HepG2 (cell line): ENCODE results near the gene GDF15. TPM values are rescaled to one million over a fixed set of nuclear protein-coding genes. Genes with fewer than 3 reads are reported as not detected.

Experiments used
- ATAC-seq: fragments of 200-7000 bp; cut with Tn5 transposase; 3 replicates; pipeline ENCODE4 v1.9.1; 2020; ENCODE audit warnings: mild to moderate bottlenecking, moderate library complexity
- BruUV-seq: library from RNA; stranded (reverse); fragments of 400-500 nt; replicated peaks from 2 replicates; lab custom pipeline; 2021; lab: Mats Ljungman, UMichigan
- CTCF ChIA-PET: fragments of 300-600 bp; formaldehyde crosslinking; extraction: SDS; loops from one replicate; lab custom pipeline; 2021; ENCODE audit warnings: low total read pairs, inconsistent platforms, low intra/inter-chr PET ratio; lab: Yijun Ruan, JAX
- POLR2A ChIA-PET: fragments of 350-600 bp; sonication (Branson Sonifier 250); formaldehyde crosslinking; loops from one replicate; lab custom pipeline; 2020; ENCODE audit warnings: antibody characterized with exemption, inconsistent platforms; lab: Yijun Ruan, JAX
- DNase-seq: peaks from one replicate; pipeline ENCODE4 v3.0.0-alpha.2; 2015; ENCODE audit warnings: low spot score
- FAIRE-seq: peaks from 3 replicates; lab custom pipeline; 2011; peaks lifted over from hg19 to GRCh38; lab: Jason Lieb, UNC
- H2AFZ ChIP-seq: one replicate; pipeline ENCODE4 v1.6.1; 2011; ENCODE audit warnings: low read length, inconsistent platforms
- H3K27ac ChIP-seq: fragments of 300-600 bp; 3 replicates; pipeline ENCODE4 v1.8.0; 2011; ENCODE audit warnings: mixed run types, mild to moderate bottlenecking, mixed read lengths, low read length, inconsistent platforms; ENCODE audit not compliant: insufficient read depth; ENCODE audit errors: extremely low read length
- H3K27me3 ChIP-seq, 2 experiments: fragments of 200-600 bp in 1 of 2; 2 replicates in 1 of 2; 3 replicates in 1 of 2; pipeline versions ENCODE4 v1.6.0 to v1.8.0; 2011; ENCODE audit warnings: low read length in 2 of 2, mild to moderate bottlenecking in 2 of 2, moderate library complexity in 2 of 2, inconsistent platforms in 1 of 2; ENCODE audit not compliant: insufficient read depth in 2 of 2, control insufficient read depth in 1 of 2
- H3K36me3 ChIP-seq, 2 experiments: fragments of 200-600 bp in 1 of 2; replicated peaks in 1 of 2; 2 replicates in 1 of 2; 3 replicates in 1 of 2; pipeline versions ENCODE4 v1.5.1 to v1.8.0; 2011; ENCODE audit warnings: low read length in 2 of 2, inconsistent platforms in 1 of 2; ENCODE audit not compliant: insufficient read depth in 2 of 2, control insufficient read depth in 1 of 2
- H3K4me1 ChIP-seq: 2 replicates; pipeline ENCODE4 v1.5.1; 2012; ENCODE audit warnings: low read length, inconsistent platforms; ENCODE audit not compliant: insufficient read depth
- H3K4me2 ChIP-seq: 2 replicates; pipeline ENCODE4 v1.6.0; 2011; ENCODE audit warnings: low read depth, low read length, inconsistent platforms
- H3K4me3 ChIP-seq, 3 experiments: fragments of 200-600 bp in 1 of 3; sonication (generic), shearing (Covaris generic) in 1 of 3; replicated peaks in 1 of 3; 2 replicates each; pipeline ENCODE4 v1.5.1; 2011 to 2016; ENCODE audit warnings: low read length in 3 of 3, inconsistent platforms in 2 of 3, low read depth in 2 of 3, mild to moderate bottlenecking in 2 of 3, control low read depth in 1 of 3, mixed read lengths in 1 of 3; ENCODE audit not compliant: insufficient read depth in 1 of 3
- H3K79me2 ChIP-seq: one replicate; pipeline ENCODE4 v1.6.1; 2011; ENCODE audit warnings: low read length, inconsistent platforms; ENCODE audit not compliant: insufficient read depth
- H3K9ac ChIP-seq: 2 replicates; pipeline ENCODE4 v1.6.0; 2011; ENCODE audit warnings: mild to moderate bottlenecking, low read depth, low read length, inconsistent platforms; ENCODE audit not compliant: insufficient read depth
- H3K9me3 ChIP-seq: 2 replicates; pipeline ENCODE4 v1.5.1; 2012; ENCODE audit warnings: mild to moderate bottlenecking, low read length
- H4K20me1 ChIP-seq: 2 replicates; pipeline ENCODE4 v1.6.0; 2011; ENCODE audit warnings: inconsistent platforms, mild to moderate bottlenecking, low read length, moderate library complexity; ENCODE audit not compliant: insufficient read depth
- AGO1 ChIP-seq: fragments of 200-400 bp; formaldehyde crosslinking; IDR thresholded peaks from 2 replicates; pipeline ENCODE4 v1.6.1; 2017; ENCODE audit warnings: mild to moderate bottlenecking, low read depth, low read length, moderate library complexity; ENCODE audit not compliant: poor library complexity, severe bottlenecking
- ARNT2 ChIP-seq: sonication (generic); formaldehyde crosslinking; IDR thresholded peaks from 2 replicates; pipeline ENCODE4 v1.8.0; 2022; ENCODE audit warnings: mild to moderate bottlenecking, low read depth, missing genetic modification reagents, moderate library complexity
- CCAR2 ChIP-seq: fragments of 200-400 bp; formaldehyde crosslinking; optimal IDR thresholded peaks from 2 replicates; pipeline ENCODE3; 2018; ENCODE audit warnings: low read depth, mild to moderate bottlenecking, low read length, moderate library complexity
- GABPA ChIP-seq, 2 experiments: IDR thresholded peaks; 2 replicates each; pipeline ENCODE4 v1.6.1; 2011 to 2016; ENCODE audit warnings: low read depth in 2 of 2, low read length in 1 of 2, missing biosample characterization in 1 of 2, missing genetic modification characterization in 1 of 2
- HES4 ChIP-seq: sonication (generic); formaldehyde crosslinking; IDR thresholded peaks from 2 replicates; pipeline ENCODE4 v1.9.0; 2021; ENCODE audit warnings: mild to moderate bottlenecking, missing genetic modification reagents, borderline replicate concordance
- MEIS1 ChIP-seq: sonication (generic); formaldehyde crosslinking; IDR thresholded peaks from 2 replicates; pipeline ENCODE4 v1.9.0; 2021; ENCODE audit warnings: mild to moderate bottlenecking, missing genetic modification reagents, moderate library complexity, borderline replicate concordance
- POLR2A ChIP-seq, 2 experiments: IDR thresholded peaks; 2 replicates each; pipeline ENCODE4 v1.6.1; 2011; ENCODE audit warnings: low read depth in 2 of 2, low read length in 2 of 2, mild to moderate bottlenecking in 1 of 2, moderate library complexity in 1 of 2; ENCODE audit not compliant: insufficient read depth in 1 of 2
- RAD21 ChIP-seq: fragments of 450-650 bp; formaldehyde crosslinking; IDR thresholded peaks from 2 replicates; pipeline ENCODE4 v1.5.0; 2020; ENCODE audit warnings: mild to moderate bottlenecking
- RBAK ChIP-seq: sonication (generic); formaldehyde crosslinking; IDR thresholded peaks from 2 replicates; pipeline ENCODE4 v1.5.1; 2020; ENCODE audit warnings: mild to moderate bottlenecking, missing genetic modification reagents
- SP4 ChIP-seq: sonication (generic); formaldehyde crosslinking; IDR thresholded peaks from 2 replicates; pipeline ENCODE4 v1.8.1; 2023; ENCODE audit warnings: mild to moderate bottlenecking, missing genetic modification reagents
- SP5 ChIP-seq: IDR thresholded peaks from 2 replicates; pipeline ENCODE4 v1.6.1; 2016; ENCODE audit warnings: low read depth, borderline replicate concordance
- TEAD3 ChIP-seq: optimal IDR thresholded peaks from 2 replicates; pipeline ENCODE3; 2016; ENCODE audit warnings: borderline replicate concordance
- ZNF33B ChIP-seq: sonication (generic); formaldehyde crosslinking; IDR thresholded peaks from 2 replicates; pipeline ENCODE4 v1.5.1; 2020; ENCODE audit warnings: mild to moderate bottlenecking, missing genetic modification reagents
- ZNF639 ChIP-seq: conservative IDR thresholded peaks from 2 replicates; pipeline ENCODE4 v1.6.1; 2018; ENCODE audit warnings: missing genetic modification reagents
- ZNF674 ChIP-seq: sonication (generic); formaldehyde crosslinking; IDR thresholded peaks from 2 replicates; pipeline ENCODE4 v1.5.0; 2020; ENCODE audit warnings: low read depth, mild to moderate bottlenecking, missing genetic modification reagents
- WGBS: methylation state at CpG from one replicate; pipeline ENCODE4 v1.1.6; 2017; ENCODE audit warnings: low lambda C conversion rate; 5-methylcytosine and 5-hydroxymethylcytosine counted together
- in situ Hi-C: cut with HindIII; loops from 2 replicates; pipeline ENCODE4 v1.10.0; 2017; ENCODE audit warnings: low pct_unique_long_range_greater_than_20kb; ENCODE audit not compliant: extremely low pct_ligation_motif_present
- intact Hi-C: fragments of 100-400 bp; cut with micrococcal nuclease; formaldehyde crosslinking; loops from one replicate; pipeline ENCODE4 v1.10.0; 2022; ENCODE audit not compliant: unreplicated experiment
- polyA plus RNA-seq, 8 experiments: library from polyadenylated mRNA; depleted of rRNA in 3 of 8; stranded (reverse) in 7 of 8; unstranded in 1 of 8; fragments of >200 nt; fragmentation: Illumina TruSeq in 4 of 8; extraction: Trizol in 4 of 8; gene quantifications; 2 replicates each; pipeline versions ENCODE4 v1.2.1 to v1.2.3, GENCODE V29; 2011 to 2016; ENCODE audit warnings: low read depth in 4 of 8, missing spikeins in 1 of 8, mixed read lengths in 1 of 8; ENCODE audit not compliant: insufficient read depth in 1 of 8
- total RNA-seq, 5 experiments: library from RNA; depleted of rRNA; stranded (reverse); fragments of >200 nt; fragmentation: Illumina TruSeq; extraction: Trizol; gene quantifications; 2 replicates each; pipeline ENCODE4 v1.2.3, GENCODE V29; 2016; ENCODE audit warnings: low read depth in 1 of 5
- TF ChIP-seq, protein P1 (sequence below): IDR thresholded peaks from 2 replicates; pipeline ENCODE4 v1.6.1; 2012; ENCODE audit warnings: inconsistent platforms
- TF ChIP-seq, protein P2 (sequence below): sonication (generic); formaldehyde crosslinking; IDR thresholded peaks from 2 replicates; pipeline ENCODE4 v1.9.0; 2021; ENCODE audit warnings: missing genetic modification reagents, borderline replicate concordance

GDF15 gene
- total and polyA plus RNA-seq, 2 of the 13 experiments (the other 11 are each of a cell fraction or from before 2014, with no cell fraction given): 146 to 422 TPM

- peak; percentile 30 for TF ChIP-seq AGO1
- peak; percentile 79 for TF ChIP-seq ARNT2 (CRISPR knock-in tag)
- no peak for TF ChIP-seq GABPA (IDR thresholded peaks at IDR 0.05; ENCODE audit: low read depth, low read length)
- TF ChIP-seq GABPA (CRISPR knock-in tag; IDR thresholded peaks at IDR 0.05; ENCODE audit: low read depth): no peak
- TF ChIP-seq HES4: peak; percentile 27; the same call in 1 of the 2 replicates
- peak; percentile 58; the same call in 1 of the 2 replicates for TF ChIP-seq SP4
- peak; percentile 37 for TF ChIP-seq TEAD3
Observed at GRCh38 chr19:18340190-18340989, 45.6 kb upstream of the GDF15 start, which contains the start of gene PGPEP1 (continued).

- peak; percentile 52 for DNase-seq
- ChIA-PET CTCF (no interaction called here), POLR2A (interaction anchor here (0.8 to 5.1 kb wide), 9 partner anchors 9 to 78 kb away, joined by 3 to 36 read pairs (median 5); partner anchors contain the start of genes GDF15, JUND and SSBP4)
- BruUV-seq: TSS peak; percentile 56
- intact Hi-C loops (no loop called here), in situ Hi-C loops (loop anchor here (10.0 kb wide), 1 partner anchor 64 kb away; no protein-coding TSS in a partner anchor)
- Histone ChIP-seq H3K4me1 (peaks cover 59% of the 10 kb centered on the region), H4K20me1 (peaks cover 7% of the 10 kb centered on the region), H3K27me3 (no peaks in the 10 kb centered on the region), H3K36me3 (peaks cover 7 to 29% of the 10 kb centered on the region in 2 experiments; a peak in 4 of 5 replicates), H2AFZ (no peak overlapping the region), H3K79me2 (peaks cover 13% of the 10 kb centered on the region), H3K4me2 (peak overlapping the region; percentile 77), H3K9me3 (no peaks in the 10 kb centered on the region), H3K27ac (peak overlapping the region; percentile 88), H3K4me3 (peak overlapping the region; percentile 76 to 97 (median 89)), H3K9ac (peak overlapping the region; percentile 90)
- WGBS: 4% methylated on average over 6 of the region's 18 CpGs
- ATAC-seq: peak; percentile 79
- FAIRE-seq: no peak
- TF ChIP-seq SP5 (CRISPR knock-in tag) (peak; percentile 57; the same call in 1 of the 2 replicates), ZNF33B (CRISPR knock-in tag) (no peak), ZNF674 (no peak), CCAR2 (no peak), POLR2A (IDR thresholded peaks at IDR 0.05; ENCODE audit: insufficient read depth in 1 of 2, low read depth in 2 of 2, low read length in 2 of 2) (peak; percentile 58 to 70), ZNF639 (CRISPR knock-in tag) (no peak), RAD21 (CRISPR knock-in tag) (no peak), MEIS1 (CRISPR knock-in tag) (0 out of 2 replicates have a peak, but pooled peaks have one; percentile 62), RBAK (no peak)
- TF ChIP-seq, protein P1, sequence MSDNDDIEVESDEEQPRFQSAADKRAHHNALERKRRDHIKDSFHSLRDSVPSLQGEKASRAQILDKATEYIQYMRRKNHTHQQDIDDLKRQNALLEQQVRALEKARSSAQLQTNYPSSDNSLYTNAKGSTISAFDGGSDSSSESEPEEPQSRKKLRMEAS: peak; percentile 87
- TF ChIP-seq, protein P2, sequence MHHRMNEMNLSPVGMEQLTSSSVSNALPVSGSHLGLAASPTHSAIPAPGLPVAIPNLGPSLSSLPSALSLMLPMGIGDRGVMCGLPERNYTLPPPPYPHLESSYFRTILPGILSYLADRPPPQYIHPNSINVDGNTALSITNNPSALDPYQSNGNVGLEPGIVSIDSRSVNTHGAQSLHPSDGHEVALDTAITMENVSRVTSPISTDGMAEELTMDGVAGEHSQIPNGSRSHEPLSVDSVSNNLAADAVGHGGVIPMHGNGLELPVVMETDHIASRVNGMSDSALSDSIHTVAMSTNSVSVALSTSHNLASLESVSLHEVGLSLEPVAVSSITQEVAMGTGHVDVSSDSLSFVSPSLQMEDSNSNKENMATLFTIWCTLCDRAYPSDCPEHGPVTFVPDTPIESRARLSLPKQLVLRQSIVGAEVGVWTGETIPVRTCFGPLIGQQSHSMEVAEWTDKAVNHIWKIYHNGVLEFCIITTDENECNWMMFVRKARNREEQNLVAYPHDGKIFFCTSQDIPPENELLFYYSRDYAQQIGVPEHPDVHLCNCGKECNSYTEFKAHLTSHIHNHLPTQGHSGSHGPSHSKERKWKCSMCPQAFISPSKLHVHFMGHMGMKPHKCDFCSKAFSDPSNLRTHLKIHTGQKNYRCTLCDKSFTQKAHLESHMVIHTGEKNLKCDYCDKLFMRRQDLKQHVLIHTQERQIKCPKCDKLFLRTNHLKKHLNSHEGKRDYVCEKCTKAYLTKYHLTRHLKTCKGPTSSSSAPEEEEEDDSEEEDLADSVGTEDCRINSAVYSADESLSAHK (CRISPR knock-in tag): no peak
Observed at GRCh38 chr19:18340990-18341868, 44.7 kb upstream of the GDF15 start.
